SK-N-SH (cell line): ENCODE results near the gene DACH1. TPM values are rescaled to one million over a fixed set of nuclear protein-coding genes. Genes with fewer than 3 reads are reported as not detected.

Experiments used
- CTCF ChIA-PET: fragments of 300-600, 350-600 bp; formaldehyde crosslinking; extraction: SDS; loops from one replicate; lab custom pipeline; 2021; lab: Yijun Ruan, JAX
- POLR2A ChIA-PET: fragments of 350-600 bp; sonication (Branson Sonifier 250); formaldehyde crosslinking; extraction: SDS; loops from one replicate; lab custom pipeline; 2020; ENCODE audit warnings: antibody characterized with exemption, inconsistent platforms; lab: Yijun Ruan, JAX
- DNase-seq: peaks from one replicate; pipeline ENCODE4 v3.0.0; 2012
- H2AFZ ChIP-seq: fragments of 200-600 bp; sonication (generic); 2 replicates; pipeline ENCODE4 v1.8.1; 2016; ENCODE audit warnings: antibody characterized with exemption, mild to moderate bottlenecking, low read depth
- H3F3A ChIP-seq: fragments of 200-600 bp; sonication (generic); replicated peaks from 2 replicates; pipeline ENCODE3; 2016; ENCODE audit warnings: antibody characterized with exemption, mild to moderate bottlenecking; ENCODE audit not compliant: insufficient read depth
- H3K27ac ChIP-seq, 2 experiments: fragments of 200-500 bp in 1 of 2; fragments of 200-600 bp in 1 of 2; sonication (Bioruptor generic) in 1 of 2; sonication (generic), shearing (Covaris generic) in 1 of 2; 2 replicates each; pipeline versions ENCODE4 v1.5.1 to v1.6.1; 2014 to 2016; ENCODE audit warnings: low read depth in 2 of 2, inconsistent platforms in 1 of 2, low read length in 1 of 2, mild to moderate bottlenecking in 1 of 2, mixed read lengths in 1 of 2
- H3K27me3 ChIP-seq: fragments of 200-600 bp; sonication (generic), shearing (Covaris generic); 2 replicates; pipeline ENCODE4 v1.6.1; 2016; ENCODE audit warnings: mixed run types; ENCODE audit not compliant: insufficient read depth
- H3K36me3 ChIP-seq, 2 experiments: fragments of 200-500 bp in 1 of 2; fragments of 200-600 bp in 1 of 2; sonication (Bioruptor generic) in 1 of 2; sonication (generic) in 1 of 2; replicated peaks in 1 of 2; 2 replicates each; pipeline versions ENCODE3 to v1.5.1; 2014 to 2016; ENCODE audit warnings: low read length in 1 of 2, mild to moderate bottlenecking in 1 of 2; ENCODE audit not compliant: insufficient read depth in 2 of 2, control insufficient read depth in 1 of 2
- H3K4me1 ChIP-seq, 2 experiments: fragments of 200-500 bp in 1 of 2; fragments of 200-600 bp in 1 of 2; sonication (Bioruptor generic) in 1 of 2; sonication (generic), shearing (Covaris generic) in 1 of 2; 2 replicates each; pipeline versions ENCODE4 v1.5.1 to v1.6.1; 2014 to 2016; ENCODE audit warnings: low read depth in 1 of 2, low read length in 1 of 2, mixed run types in 1 of 2; ENCODE audit not compliant: insufficient read depth in 2 of 2, control insufficient read depth in 1 of 2
- H3K4me2 ChIP-seq: fragments of 200-600 bp; sonication (generic), shearing (Covaris generic); 2 replicates; pipeline ENCODE4 v1.6.1; 2017; ENCODE audit warnings: mixed run types
- H3K4me3 ChIP-seq, 2 experiments: fragments of 200-500 bp in 1 of 2; fragments of 200-600 bp in 1 of 2; sonication (Bioruptor generic) in 1 of 2; sonication (generic), shearing (Covaris generic) in 1 of 2; 2 replicates each; pipeline versions ENCODE4 v1.5.1 to v1.8.1; 2014 to 2016; ENCODE audit warnings: low read depth in 2 of 2, inconsistent platforms in 1 of 2, low read length in 1 of 2, mild to moderate bottlenecking in 1 of 2, mixed read lengths in 1 of 2, moderate library complexity in 1 of 2
- H3K79me2 ChIP-seq: fragments of 200-600 bp; sonication (generic); 2 replicates; pipeline ENCODE4 v1.8.1; 2017; ENCODE audit warnings: mild to moderate bottlenecking; ENCODE audit not compliant: insufficient read depth
- H3K9ac ChIP-seq: fragments of 200-600 bp; sonication (generic); 2 replicates; pipeline ENCODE4 v1.6.1; 2017; ENCODE audit warnings: mixed run types
- H3K9me2 ChIP-seq: fragments of 200-600 bp; sonication (generic); 2 replicates; pipeline ENCODE4 v1.6.1; 2017; ENCODE audit warnings: mixed run types
- H3K9me3 ChIP-seq: fragments of 200-600 bp; sonication (generic); 2 replicates; pipeline ENCODE4 v1.6.1; 2017; ENCODE audit warnings: mixed run types, mild to moderate bottlenecking, moderate library complexity
- H4K20me1 ChIP-seq: fragments of 200-600 bp; sonication (generic); 2 replicates; pipeline ENCODE4 v1.6.1; 2017; ENCODE audit warnings: mild to moderate bottlenecking, mixed run types; ENCODE audit not compliant: insufficient read depth
- EP300 ChIP-seq, 2 experiments: IDR thresholded peaks; 2 replicates each; pipeline versions ENCODE4 v1.4.0 to v1.6.1; 2012; ENCODE audit warnings: borderline replicate concordance in 1 of 2, low read depth in 1 of 2, low read length in 1 of 2
- FOXM1 ChIP-seq: IDR thresholded peaks from 2 replicates; pipeline ENCODE4 v1.4.0; 2012; ENCODE audit warnings: low read depth, mild to moderate bottlenecking
- GABPA ChIP-seq: IDR thresholded peaks from 2 replicates; pipeline ENCODE4 v1.4.0; 2012; ENCODE audit warnings: low read depth, mild to moderate bottlenecking
- GATA2 ChIP-seq: sonication (generic); formaldehyde crosslinking; IDR thresholded peaks from 2 replicates; pipeline ENCODE4 v1.5.0; 2020; ENCODE audit warnings: mild to moderate bottlenecking, missing genetic modification reagents
- JUND ChIP-seq: IDR thresholded peaks from 2 replicates; pipeline ENCODE4 v1.4.0; 2012
- MXI1 ChIP-seq: IDR thresholded peaks from 2 replicates; pipeline ENCODE4 v1.6.1; 2012; ENCODE audit warnings: mild to moderate bottlenecking, low read depth, low read length, improper control_type of control experiment
- NFIC ChIP-seq: IDR thresholded peaks from 2 replicates; pipeline ENCODE4 v1.4.0; 2012; ENCODE audit warnings: borderline replicate concordance
- PBX3 ChIP-seq: IDR thresholded peaks from 2 replicates; pipeline ENCODE4; 2012
- POLR2AphosphoS5 ChIP-seq: IDR thresholded peaks from 2 replicates; pipeline ENCODE4 v1.6.1; 2012; ENCODE audit warnings: low read depth, low read length
- RAD21 ChIP-seq: IDR thresholded peaks from 2 replicates; pipeline ENCODE4 v1.6.1; 2012; ENCODE audit warnings: mild to moderate bottlenecking, low read length
- RFX5 ChIP-seq: IDR thresholded peaks from 2 replicates; pipeline ENCODE4 v1.6.1; 2012; ENCODE audit warnings: mild to moderate bottlenecking, improper control_type of control experiment, low read length
- SMC3 ChIP-seq: IDR thresholded peaks from 2 replicates; pipeline ENCODE4 v1.6.1; 2012; ENCODE audit warnings: low read depth, low read length, improper control_type of control experiment
- YY1 ChIP-seq: IDR thresholded peaks from 2 replicates; pipeline ENCODE4 v1.4.0; 2012; ENCODE audit warnings: low read depth, mild to moderate bottlenecking
- ZBTB33 ChIP-seq: IDR thresholded peaks from 2 replicates; pipeline ENCODE4 v1.4.0; 2012; ENCODE audit warnings: low read depth, borderline replicate concordance
- WGBS: methylation state at CpG from one replicate; pipeline ENCODE4 v1.1.6; 2017; ENCODE audit warnings: low lambda C conversion rate; 5-methylcytosine and 5-hydroxymethylcytosine counted together
- polyA plus RNA-seq, 3 experiments: library from polyadenylated mRNA; depleted of rRNA; stranded (reverse); fragments of >200 nt; gene quantifications; 2 replicates each; pipeline ENCODE4 v1.2.3, GENCODE V29; 2012
- TF ChIP-seq, protein P1 (sequence below): IDR thresholded peaks from 2 replicates; pipeline ENCODE4 v1.4.0; 2012; ENCODE audit warnings: low read depth, borderline replicate concordance
- TF ChIP-seq, protein P2 (sequence below): fragments of 150-350 bp; IDR thresholded peaks from 2 replicates; pipeline ENCODE4 v1.6.1; 2016; ENCODE audit warnings: mild to moderate bottlenecking, low read depth, low read length
- TF ChIP-seq, protein P3 (sequence below): fragments of 200-600 bp; sonication (generic); IDR thresholded peaks from 2 replicates; pipeline ENCODE4 v1.6.1; 2017; ENCODE audit warnings: antibody characterized with exemption, mild to moderate bottlenecking, moderate library complexity

The DACH1 gene
- polyA plus RNA-seq, 1 of the 3 experiments (the other 2 are of a cell fraction): 0.21 TPM

GRCh38 chr13:71801781-71802180 is 65.2 kb downstream of the DACH1 start (continued):
- TF ChIP-seq PBX3: no peak
- peak; percentile 85 for TF ChIP-seq GATA2 (CRISPR knock-in tag)
- TF ChIP-seq RFX5: no peak; the same call in 1 of the 2 replicates
- TF ChIP-seq MXI1: peak; percentile 58; the same call in 1 of the 2 replicates
- no peak for TF ChIP-seq ZBTB33
- TF ChIP-seq GABPA: no peak
- peak; percentile 37; the same call in 1 of the 2 replicates for TF ChIP-seq POLR2AphosphoS5
- TF ChIP-seq NFIC: no peak

DNA sequence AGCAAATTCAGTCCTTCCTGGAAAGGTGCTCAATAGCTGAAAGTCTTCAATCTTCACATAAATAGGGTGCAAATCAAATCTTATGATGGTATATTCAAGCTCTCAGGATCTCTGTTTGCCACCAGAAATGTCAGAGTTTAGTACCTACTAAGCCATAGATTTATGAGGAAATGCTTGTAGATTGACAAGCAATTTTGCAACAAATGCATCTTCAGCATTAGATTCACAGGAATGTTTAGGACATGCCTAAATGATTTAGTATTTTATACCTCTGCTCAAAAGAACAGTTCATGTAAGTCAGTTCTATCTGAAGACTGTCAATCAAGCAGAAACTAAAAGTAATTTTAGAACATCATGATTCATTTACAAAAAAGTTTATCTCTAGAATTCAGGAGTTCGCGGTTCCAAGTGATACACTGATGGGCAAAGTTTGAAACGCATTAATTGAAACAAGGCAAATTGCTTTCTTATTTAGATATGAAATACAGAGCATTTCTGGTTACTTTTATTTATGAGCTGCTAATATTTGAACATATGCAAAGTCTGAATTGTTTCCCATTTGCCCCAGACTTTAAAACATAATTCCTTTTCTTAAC is 65.7 kb downstream of the DACH1 start:
- H3K4me1 ChIP-seq: peaks cover 0 to 34% of the 10 kb centered on the region in 2 experiments; a peak in 3 of 4 replicates
- H3K9ac ChIP-seq: no peak overlapping the region
- H2AFZ ChIP-seq: peak overlapping the region; percentile 23; the same call in 1 of the 2 replicates
- no peaks in the 10 kb centered on the region for H3K36me3 ChIP-seq
- no peaks in the 10 kb centered on the region for H3F3A ChIP-seq
- no peaks in the 10 kb centered on the region for H3K9me2 ChIP-seq
- no peaks in the 10 kb centered on the region for H3K9me3 ChIP-seq
- no peaks in the 10 kb centered on the region for H3K79me2 ChIP-seq
- no peaks in the 10 kb centered on the region for H4K20me1 ChIP-seq
- CTCF ChIA-PET: interaction anchor here (0.6 to 1.5 kb wide), 5 partner anchors 10 to 570 kb away, joined by 3 to 7 read pairs (median 3); no protein-coding TSS in a partner anchor
- no peaks in the 10 kb centered on the region for H3K27me3 ChIP-seq
- no peak overlapping the region for H3K4me2 ChIP-seq
- no peak overlapping the region; a peak in 1 of 4 replicates for H3K4me3 ChIP-seq
- peak overlapping the region in 1 of 2 experiments; percentile 94; a peak in 2 of 4 replicates for H3K27ac ChIP-seq
- TF ChIP-seq ZBTB33 (no peak), NFIC (no peak), FOXM1 (no peak), JUND (no peak), RAD21 (no peak), EP300 (IDR thresholded peaks at IDR 0.05; ENCODE audit: borderline replicate concordance in 1 of 2, low read depth in 1 of 2, low read length in 1 of 2) (no peak), YY1 (no peak), RFX5 (no peak), SMC3 (no peak)
- TF ChIP-seq, protein P1, sequence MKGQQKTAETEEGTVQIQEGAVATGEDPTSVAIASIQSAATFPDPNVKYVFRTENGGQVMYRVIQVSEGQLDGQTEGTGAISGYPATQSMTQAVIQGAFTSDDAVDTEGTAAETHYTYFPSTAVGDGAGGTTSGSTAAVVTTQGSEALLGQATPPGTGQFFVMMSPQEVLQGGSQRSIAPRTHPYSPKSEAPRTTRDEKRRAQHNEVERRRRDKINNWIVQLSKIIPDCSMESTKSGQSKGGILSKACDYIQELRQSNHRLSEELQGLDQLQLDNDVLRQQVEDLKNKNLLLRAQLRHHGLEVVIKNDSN: no peak
- TF ChIP-seq, protein P2, sequence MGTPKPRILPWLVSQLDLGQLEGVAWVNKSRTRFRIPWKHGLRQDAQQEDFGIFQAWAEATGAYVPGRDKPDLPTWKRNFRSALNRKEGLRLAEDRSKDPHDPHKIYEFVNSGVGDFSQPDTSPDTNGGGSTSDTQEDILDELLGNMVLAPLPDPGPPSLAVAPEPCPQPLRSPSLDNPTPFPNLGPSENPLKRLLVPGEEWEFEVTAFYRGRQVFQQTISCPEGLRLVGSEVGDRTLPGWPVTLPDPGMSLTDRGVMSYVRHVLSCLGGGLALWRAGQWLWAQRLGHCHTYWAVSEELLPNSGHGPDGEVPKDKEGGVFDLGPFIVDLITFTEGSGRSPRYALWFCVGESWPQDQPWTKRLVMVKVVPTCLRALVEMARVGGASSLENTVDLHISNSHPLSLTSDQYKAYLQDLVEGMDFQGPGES: no peak
- TF ChIP-seq, protein P3, sequence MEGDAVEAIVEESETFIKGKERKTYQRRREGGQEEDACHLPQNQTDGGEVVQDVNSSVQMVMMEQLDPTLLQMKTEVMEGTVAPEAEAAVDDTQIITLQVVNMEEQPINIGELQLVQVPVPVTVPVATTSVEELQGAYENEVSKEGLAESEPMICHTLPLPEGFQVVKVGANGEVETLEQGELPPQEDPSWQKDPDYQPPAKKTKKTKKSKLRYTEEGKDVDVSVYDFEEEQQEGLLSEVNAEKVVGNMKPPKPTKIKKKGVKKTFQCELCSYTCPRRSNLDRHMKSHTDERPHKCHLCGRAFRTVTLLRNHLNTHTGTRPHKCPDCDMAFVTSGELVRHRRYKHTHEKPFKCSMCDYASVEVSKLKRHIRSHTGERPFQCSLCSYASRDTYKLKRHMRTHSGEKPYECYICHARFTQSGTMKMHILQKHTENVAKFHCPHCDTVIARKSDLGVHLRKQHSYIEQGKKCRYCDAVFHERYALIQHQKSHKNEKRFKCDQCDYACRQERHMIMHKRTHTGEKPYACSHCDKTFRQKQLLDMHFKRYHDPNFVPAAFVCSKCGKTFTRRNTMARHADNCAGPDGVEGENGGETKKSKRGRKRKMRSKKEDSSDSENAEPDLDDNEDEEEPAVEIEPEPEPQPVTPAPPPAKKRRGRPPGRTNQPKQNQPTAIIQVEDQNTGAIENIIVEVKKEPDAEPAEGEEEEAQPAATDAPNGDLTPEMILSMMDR: no peak
- DNase-seq: no peak
- 43% methylated on average over 3 of the region's 3 CpGs for WGBS
- POLR2A ChIA-PET: no interaction called here
